GM21390 (cell line): Measurements from ENCODE around the gene SIN3B.
"Not testable (repeated sequence)": the region's sequence is repeated elsewhere in the genome, so short reads cannot be mapped to it uniquely, and the experiment has no call there.

Experiments used
- ATAC-seq: cut with Tn5 transposase; IDR thresholded peaks from one replicate; pipeline ENCODE4 v1.9.1; 2021; ENCODE audit not compliant: unreplicated experiment

Gene SIN3B

DNA sequence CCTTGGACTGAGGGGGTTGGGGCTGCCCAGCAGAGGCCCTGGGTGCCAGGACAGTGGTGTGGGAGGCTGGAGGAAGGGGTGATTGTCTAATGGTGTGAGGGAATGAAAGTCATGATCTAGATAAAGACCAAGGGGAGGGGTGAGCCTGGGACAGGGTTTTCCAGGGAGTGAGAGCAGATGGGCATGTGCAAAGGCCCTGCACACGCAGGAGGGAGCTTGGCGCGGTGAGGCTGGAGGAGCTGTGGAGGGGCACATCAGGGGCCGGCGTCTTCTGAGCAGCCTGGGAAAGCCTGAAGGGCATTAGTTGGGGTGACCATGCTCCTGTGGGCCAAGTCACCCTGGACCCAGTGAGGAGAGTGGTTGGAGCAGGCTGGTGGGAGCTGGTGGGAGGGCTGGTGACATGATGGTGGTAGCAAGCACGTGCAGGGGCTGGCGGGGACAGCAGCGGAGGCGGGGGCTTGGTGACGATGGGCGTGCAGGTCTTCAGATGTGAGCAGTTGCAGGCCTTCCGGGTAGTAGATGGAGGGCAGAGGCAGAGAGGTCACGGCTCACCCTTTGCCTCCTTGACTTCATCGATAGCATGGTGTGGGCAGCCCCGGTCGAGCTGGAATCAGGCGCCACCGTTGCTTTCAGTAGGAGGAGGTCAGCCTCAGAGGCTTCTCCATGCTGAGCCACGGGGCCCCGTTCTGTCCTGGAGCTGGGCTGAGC lies 39.4 kb downstream of the SIN3B start:
- no peak for ATAC-seq

DNA sequence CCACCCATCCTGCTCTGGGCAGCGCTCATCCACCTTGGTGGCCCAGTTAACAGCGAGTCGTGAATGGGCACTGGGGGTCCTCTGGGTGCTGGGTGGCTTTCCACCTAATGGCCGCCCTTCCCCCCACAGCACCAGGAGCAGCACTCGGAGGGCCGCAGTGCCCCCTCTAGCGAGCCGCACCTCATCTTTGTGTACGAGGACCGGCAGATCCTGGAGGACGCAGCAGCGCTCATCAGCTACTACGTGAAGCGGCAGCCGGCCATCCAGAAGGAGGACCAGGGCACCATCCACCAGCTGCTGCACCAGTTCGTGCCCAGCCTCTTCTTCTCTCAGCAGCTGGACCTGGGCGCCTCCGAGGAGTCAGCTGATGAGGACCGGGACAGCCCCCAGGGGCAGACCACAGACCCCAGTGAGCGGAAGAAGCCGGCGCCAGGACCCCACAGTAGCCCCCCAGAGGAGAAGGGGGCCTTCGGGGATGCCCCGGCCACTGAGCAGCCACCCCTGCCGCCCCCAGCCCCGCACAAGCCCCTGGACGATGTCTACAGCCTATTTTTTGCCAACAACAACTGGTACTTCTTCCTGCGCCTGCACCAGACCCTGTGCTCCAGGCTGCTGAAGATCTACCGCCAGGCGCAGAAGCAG lies 40.3 kb downstream of the SIN3B start:
- no peak for ATAC-seq

DNA sequence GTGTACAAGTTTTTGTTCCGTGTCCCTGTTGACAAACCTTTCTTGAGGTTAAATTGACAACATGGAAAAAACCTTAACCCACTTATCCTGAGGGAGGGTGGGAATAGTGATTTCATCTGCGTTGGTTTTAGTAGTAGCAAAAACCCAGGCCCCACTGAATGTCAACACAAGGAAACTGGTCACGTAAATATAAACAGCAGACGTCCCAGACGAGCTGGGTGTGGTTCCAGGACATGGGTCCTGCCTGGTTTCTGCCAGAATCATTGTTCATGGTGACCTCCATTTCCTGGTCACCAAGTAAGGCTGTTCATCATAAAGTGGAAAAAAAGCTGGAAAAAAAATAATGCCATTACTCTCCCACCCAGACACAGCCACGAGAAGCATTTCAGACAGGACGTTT lies 42.7 kb downstream of the SIN3B start:
- no peak for ATAC-seq

DNA sequence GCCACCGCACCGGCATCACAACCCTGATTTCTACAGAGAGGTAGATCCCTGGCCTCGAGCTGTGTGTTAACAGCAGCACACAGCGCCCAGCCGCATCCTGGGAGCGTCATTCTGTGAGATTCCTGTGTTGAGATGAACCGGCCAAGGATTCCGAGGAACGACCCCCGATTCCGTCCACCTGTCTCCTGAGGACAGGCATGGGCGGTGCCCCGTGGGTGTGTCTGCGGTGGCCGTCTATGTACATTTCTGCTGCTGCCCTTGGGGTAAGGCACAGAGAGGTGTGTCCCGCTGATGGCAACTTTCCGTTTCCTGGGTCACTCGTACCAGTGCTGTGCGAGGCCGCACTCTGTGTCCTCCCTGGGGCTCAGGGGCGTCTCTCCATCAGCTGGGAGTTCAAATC lies 43.5 kb downstream of the SIN3B start:
- no peak for ATAC-seq

DNA sequence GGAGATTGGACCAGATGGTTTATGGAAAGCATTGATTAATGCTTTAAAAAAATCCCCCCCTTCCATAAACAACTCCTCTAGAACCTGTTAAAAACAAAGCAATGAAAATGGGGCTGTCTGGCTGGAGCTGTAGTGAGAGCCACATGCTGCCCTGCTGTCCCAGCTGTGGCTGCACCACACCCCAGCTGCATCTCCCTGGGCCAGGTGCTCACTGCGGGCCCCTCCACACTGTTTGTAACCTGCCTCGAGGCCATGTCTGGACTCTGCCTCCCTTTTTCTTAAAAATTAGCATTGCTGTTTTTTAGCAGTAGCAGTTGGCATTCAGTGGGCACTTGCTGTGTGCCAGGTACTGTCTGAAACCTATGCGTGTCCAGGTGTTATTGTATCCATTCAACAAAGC lies 44.4 kb downstream of the SIN3B start:
- ATAC-seq = no peak

DNA sequence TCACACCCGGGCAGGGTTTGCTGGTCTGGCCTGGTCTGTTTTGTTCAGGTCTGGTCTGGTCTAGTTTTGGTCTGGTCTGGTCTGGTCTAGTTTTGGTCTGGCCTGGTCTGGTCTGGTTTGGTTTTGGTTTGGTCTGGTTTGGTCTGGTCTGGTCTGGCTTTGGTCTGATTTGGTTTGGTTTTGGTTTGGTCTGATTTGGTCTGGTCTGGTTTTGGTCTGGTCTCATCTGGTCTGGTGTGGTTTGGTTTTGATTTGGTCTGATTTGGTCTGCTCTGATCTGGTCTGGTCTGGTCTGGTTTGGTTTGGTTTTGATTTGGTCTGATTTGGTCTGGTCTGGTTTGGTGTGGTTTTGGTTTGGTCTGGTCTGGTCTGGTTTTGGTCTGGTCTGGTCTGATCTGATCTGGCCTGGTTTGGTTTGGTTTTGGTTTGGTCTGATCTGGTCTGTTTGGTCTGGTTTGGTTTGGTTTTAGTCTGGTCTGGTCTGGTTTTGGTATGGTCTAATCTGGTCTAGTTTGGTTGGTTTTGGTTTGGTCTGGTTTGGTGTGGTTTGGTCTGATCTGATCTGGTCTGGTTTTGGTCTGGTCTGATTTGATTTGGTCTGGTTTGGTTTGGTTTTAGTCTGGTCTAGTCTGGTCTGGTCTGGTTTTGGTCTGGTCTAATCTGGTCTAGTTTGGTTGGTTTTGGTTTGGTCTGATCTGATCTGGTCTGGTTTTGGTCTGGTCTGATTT lies 45.2 kb downstream of the SIN3B start:
- no peak for ATAC-seq

DNA sequence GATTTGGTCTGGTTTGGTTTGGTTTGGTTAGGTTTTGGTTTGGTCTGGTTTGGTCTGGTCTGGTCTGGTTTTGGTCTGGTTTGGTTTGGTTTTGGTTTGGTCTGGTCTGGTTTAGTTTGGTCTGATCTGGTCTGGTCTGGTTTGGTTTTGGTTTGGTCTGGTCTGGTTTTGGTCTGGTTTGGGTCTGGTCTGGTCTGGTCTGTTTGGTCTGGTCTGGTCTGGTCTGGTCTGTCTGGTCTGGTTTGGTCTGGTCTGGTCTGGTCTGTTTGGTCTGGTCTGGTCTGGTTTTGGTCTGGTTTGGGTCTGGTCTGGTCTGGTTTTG lies 45.7 kb downstream of the SIN3B start:
- not testable (repeated sequence) for ATAC-seq

DNA sequence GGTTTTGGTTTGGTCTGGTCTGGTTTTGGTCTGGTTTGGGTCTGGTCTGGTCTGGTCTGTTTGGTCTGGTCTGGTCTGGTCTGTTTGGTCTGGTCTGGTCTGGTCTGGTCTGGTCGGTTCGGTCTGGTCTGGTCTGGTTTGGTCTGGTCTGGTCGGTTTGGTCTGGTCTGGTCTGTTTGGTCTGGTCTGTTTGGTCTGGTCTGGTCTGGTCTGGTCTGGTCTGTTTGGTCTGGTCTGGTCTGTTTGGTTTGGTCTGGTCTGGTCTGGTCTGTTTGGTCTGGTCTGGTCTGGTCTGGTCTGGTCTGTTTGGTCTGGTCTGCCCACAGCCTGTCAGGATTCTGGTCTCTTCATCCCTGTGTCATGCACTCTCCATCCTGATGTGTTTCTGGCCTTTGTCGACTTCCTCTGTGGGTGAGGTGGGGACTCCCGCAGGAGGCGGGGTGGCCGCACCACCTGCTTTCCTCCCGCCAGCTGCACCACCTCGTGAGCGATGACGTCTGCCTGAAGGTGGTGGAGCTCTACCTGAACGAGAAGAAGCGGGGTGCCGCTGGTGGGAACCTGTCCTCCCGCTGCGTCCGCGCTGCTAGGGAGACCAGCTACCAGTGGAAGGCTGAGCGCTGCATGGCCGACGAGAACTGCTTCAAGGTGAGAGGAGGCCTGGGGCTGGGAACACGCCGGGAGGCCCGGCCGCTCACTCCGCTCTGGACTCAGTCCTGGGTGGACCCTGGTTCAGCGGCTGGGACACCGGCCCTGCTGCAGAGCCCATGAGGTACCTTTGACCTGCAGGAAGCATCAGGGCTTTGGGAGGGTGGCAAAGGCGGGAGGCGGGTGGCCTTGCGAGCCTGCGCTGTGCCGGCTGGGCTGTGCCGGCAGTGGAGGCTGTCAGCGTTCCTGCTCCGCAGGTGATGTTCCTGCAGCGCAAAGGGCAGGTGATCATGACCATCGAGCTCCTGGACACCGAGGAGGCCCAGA lies 46.7 kb downstream of the SIN3B start:
- ATAC-seq = no peak

DNA sequence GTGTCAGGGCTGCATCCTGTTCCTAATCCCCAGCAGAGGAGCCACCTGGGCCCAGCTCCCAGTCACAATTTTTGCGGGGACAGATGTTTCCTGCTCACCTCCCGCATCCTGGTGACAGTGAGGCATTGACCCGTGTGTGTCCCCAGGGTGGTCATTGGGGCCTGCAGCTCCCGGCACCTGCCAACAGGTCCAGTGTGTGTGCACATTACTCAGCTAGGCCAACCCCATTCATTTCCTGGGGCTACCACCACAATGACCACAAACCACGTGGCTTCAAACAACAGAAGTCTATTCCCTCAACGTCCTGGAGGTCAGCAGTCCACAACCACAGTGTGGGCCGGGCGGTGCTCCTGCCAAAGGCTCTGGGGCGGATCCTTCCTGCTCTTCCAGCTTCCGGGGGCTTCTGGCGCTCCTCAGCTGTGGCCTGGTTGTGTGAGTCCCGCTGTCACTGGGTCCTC lies 47.7 kb downstream of the SIN3B start:
- ATAC-seq = no peak

DNA sequence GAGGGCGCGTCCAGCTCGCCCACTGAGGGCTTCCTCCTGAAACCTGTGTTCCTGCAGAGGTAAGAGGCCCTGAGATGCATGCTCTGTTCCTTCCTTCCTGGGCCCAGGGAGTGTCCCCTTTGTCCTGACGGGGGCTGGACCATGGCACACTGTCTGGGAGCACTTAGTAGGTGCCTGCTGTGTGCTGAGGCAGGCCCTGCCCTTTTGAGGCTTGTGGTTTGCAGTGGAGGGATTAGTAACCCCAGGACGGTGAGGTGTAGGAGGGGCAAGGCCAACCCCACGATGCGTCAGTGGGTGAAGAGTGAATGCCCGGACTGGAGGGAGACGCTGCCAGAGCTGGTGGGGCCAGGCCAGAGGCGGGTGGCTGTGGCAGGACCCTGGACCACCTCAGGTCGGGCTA lies 48.4 kb downstream of the SIN3B start:
- no peak for ATAC-seq

DNA sequence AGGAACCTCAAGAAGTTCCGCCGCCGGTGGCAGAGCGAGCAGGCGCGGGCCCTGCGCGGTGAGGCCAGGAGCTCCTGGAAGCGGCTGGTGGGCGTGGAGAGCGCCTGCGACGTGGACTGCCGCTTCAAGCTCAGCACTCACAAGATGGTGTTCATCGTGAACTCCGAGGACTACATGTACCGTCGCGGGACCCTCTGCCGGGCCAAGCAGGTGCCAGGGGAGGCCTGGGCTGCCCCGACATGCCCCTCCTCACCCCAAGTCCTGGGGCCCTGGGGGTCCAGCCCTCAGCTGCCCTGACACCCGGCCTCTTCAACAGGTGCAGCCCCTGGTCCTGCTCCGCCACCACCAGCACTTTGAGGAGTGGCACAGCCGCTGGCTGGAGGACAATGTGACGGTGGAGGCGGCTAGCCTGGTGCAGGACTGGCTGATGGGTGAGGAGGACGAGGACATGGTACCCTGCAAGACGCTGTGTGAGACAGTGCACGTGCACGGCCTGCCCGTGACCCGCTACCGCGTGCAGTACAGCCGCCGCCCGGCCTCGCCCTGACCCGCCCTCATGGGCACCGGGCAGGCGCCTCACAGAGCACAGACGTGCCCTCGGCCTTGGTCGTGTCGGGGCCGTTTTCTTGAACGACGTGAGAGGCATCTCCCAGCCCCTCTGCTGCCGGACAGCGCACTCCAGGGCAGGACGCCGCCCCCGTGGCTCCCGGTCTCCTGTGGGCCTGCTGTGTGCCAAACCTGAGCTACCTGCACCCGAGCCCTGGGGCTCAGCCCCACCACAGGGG lies 49.2 kb downstream of the SIN3B start:
- no peak for ATAC-seq

DNA sequence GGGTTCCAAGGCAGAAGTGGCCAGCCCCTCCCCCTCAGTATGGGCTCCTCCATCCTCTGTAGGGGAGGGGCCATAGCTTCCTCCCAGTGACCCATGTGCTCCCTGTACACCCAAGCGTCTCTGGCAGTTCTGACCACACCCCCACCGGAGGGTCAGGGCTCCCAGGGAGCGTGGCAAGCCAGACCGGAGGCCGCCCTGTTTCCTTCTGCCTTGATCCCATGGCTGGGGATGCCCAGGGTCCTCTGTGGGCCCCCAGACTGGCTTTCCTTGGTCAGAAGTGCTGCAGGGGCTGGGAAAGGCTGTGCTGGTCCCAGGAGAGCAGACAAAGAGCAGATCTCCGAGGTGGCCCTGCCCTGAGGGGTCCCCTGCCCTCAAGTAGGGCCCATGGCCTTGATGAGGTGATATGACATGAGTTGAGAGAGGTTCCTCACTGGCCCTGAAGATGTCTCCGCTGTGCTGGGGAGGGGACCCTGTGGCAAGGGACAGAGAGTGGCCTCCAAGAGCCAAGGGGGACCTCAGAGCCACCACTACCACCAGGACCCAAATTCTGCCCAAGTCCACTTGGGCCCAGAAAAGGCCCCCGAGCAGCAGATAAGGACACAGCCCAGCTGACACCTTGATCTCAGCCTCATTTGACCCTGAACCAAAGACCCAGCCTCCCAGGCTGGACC lies 51.8 kb downstream of the SIN3B start:
- ATAC-seq = no peak

DNA sequence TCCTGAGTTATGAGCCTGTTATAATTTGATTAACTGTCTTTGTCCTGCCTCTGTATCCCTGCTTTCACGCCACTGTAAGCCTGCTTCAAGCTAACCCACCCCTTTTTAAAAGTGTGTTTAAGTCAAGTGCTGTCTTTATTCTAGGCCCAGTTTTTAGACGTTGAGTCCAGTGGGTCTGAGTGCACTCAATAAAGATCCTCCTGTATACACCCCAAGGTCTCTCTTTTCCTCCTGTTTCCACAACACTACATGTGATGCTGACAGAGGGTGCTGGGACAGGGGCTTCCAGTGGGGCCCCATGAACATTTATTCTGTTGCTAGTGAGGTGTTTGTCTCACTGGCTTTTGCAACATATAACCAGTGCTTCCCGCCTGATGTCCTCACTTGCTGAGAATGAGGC lies 52.9 kb downstream of the SIN3B start:
- ATAC-seq = no peak

DNA sequence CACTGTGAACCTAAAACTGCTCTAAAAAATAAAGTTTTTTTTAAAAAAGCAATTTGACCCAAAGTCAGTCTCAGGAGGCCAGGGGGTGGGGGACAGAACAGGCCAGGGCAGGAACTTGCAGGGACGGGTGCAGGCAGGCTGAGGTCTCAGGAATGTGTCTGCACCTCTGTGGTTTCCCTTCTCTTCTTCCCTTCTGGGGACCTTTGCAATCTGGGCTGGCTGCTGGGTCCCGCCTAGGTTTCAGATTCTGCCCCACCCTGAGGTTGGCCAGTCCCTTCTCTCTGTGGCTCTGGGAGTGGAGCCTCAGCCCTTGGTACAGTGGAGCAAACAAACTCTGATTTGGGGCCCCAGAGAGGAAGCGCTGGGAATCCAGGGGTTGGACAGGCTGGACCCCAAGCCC lies 54.3 kb downstream of the SIN3B start:
- ATAC-seq = no peak

DNA sequence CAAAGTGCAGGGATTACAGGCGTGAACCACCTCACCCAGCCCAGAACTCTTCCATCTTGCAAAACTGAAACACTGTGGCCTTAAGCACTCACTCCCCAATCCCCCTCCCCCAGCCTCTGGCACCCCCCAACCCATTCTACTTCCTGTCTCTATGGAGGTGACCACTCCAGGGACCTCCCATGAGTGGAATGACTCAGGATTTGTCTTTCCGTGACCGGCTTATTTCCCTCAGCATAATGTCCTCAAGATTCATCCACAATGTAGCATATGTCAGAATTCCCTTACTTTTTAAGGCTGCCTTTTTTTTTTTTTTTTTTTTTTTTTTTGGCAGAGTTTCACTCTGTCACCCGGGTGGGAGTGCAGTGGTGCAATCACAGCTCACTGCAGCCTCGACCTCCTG lies 56.0 kb downstream of the SIN3B start:
- ATAC-seq = no peak

DNA sequence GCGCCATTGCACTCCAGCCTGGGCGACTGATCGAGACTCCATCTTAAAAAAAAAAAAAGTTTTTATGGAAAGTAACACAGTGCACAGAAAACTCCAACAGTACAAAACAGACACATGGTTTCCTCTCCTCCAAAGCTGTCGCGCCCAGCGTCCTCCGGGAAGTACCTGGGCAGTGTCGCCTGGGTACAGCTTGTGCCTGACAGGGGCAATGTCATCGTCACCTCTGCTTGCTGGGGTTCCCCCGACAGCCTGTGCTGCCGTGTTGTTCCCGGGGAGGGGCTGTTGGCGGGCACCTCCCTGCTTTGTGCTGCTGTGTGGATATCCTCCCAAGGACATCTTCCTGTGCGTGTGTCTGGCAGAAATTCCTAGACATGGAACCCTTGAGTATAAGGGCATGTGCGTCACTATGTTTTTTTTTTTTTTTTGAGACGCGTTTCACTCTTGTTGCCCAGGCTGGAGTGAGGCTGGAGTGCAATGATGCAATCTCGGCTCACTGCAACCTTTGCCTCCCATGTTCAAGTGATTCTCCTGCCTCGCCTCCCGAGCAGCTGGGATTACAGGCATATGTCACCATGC lies 57.2 kb downstream of the SIN3B start:
- ATAC-seq = no peak

DNA sequence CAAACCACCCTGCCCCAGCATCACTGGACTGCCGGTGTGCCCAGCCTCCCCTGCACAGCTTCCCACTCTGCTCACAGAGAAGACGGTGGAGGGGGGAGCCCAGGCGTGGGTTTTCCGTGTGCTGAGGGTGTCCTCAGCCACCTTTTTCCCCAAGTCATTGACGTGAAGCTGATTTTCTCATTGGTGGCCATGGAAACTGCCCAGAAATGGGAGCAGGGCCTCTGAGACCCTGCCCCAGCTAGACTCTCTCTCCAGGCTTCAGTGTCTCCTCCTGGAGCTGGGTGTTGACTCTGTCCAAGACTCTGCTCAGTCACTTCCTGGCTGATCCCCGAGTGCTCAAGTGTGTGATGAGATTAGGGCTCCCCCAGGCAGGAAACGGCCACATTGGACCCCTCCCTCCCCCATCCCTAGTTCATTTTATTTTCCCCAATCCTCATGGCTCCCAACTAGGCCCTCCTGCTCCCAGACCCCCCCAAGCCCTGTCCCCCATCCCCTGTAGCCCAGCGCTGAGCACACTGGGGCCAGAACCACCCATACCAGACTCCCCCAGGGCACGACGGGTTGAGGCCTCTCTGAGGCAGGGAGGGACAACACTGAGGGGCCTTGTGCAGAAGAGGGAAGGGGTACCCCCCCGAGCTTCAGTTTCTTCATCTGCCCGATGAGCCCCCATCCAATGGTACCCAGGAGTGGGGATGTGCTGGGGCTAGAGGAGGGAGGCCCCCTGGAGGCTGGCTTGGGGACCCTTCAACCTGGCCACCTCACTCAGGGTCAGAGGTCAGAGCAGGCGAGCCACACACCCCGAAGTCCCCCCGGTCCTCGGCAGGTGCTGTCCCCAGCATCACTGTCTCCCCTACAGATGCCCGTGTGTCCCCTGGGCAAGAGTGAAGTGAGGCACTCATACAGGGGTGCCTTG lies 58.4 kb downstream of the SIN3B start:
- no peak for ATAC-seq

DNA sequence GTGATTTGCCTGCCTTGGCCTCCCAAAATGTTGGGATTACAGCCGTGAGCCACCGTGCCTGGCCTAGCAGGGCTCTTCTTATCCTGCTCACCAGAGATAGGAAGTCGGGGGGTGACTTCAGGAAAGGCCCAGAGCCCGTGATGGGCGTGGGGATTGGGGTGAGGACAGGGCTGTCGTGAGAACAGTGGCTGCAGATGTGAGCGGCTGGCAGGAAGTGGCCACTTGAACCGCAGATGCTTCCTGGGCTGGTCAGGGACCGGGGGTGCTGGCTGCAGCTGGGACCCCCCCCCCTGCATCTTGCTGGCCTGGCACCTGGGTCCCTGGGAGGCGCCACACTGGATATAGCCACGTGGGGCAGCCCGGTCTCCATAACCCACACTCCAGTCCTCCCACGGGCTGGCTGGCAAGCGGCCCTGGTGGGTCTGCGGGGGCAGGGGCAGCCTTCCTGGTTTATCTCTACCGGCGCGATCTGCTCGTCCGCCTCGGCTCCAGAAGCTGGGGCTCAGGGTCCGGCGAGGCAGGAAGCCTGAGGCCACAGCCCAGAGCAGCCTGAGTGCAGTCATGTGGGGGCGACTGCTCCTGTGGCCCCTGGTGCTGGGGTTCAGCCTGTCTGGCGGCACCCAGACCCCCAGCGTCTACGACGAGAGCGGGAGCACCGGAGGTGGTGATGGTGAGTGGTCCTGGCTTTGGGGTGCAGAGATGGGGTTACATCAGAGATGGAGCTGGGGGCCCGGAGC lies 59.6 kb downstream of the SIN3B start, which contains the start of gene F2RL3:
TSS of gene F2RL3 (plus strand) at position 371 of the 737 bp plus-strand sequence. CDS start at position 562, 191 bp downstream.
- ATAC-seq = peak; percentile 52
